B cell (primary cell): ENCODE data around the gene YBEY.

Source experiments
- EZH2 ChIP-seq: IDR thresholded peaks from 2 replicates; pipeline ENCODE4 v1.6.1; 2012; ENCODE audit warnings: borderline replicate concordance, low read depth, mild to moderate bottlenecking, moderate library complexity, low read length; ENCODE audit not compliant: insufficient read depth, poor library complexity, severe bottlenecking
- TF ChIP-seq, protein P1 (sequence below): fragments of 200-600 bp; IDR thresholded peaks from one replicate; pipeline ENCODE4 v1.8.0; 2022; ENCODE audit warnings: antibody characterized with exemption, mild to moderate bottlenecking

DNA sequence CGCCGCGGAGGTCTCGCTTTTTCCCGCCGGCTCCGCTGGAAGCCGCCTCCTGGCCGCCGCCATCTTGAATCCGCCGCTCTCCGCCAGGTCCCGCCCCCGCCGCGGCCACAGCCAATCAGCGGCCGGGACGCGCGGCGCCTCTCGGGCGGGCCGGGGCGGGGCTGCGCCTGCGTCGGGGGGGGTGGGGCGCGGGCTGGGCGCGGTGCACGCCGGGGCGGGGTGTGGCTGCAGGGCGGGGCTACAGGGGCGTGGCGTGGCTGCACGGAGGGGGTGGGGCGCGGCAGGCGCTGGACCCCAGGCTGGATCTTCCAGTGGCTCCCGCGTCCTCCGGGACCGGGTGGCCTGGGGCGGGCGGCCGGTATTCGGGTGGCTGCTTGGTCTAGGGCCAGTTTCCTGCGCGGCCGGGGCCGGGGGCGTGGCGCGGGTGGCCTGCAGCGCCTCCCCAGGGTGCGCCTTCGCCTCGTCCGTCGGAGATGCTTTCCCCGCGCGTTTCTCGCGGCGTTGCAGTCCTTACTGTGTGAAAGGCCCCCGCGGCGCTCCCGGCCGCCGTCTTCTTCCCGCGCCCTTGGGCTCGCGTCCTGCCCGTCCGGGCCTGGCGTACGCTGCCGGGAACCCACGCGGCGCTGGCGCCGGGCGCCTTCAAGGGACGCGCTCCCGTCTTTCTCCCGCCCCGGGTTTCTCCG, 38.4 kb downstream of the YBEY start:
- no peak for TF ChIP-seq EZH2
- TF ChIP-seq, protein P1, sequence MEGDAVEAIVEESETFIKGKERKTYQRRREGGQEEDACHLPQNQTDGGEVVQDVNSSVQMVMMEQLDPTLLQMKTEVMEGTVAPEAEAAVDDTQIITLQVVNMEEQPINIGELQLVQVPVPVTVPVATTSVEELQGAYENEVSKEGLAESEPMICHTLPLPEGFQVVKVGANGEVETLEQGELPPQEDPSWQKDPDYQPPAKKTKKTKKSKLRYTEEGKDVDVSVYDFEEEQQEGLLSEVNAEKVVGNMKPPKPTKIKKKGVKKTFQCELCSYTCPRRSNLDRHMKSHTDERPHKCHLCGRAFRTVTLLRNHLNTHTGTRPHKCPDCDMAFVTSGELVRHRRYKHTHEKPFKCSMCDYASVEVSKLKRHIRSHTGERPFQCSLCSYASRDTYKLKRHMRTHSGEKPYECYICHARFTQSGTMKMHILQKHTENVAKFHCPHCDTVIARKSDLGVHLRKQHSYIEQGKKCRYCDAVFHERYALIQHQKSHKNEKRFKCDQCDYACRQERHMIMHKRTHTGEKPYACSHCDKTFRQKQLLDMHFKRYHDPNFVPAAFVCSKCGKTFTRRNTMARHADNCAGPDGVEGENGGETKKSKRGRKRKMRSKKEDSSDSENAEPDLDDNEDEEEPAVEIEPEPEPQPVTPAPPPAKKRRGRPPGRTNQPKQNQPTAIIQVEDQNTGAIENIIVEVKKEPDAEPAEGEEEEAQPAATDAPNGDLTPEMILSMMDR: peak; percentile 27
